Omental fat pad (tissue), 4 donors: ENCODE results near the gene TFF2. TPM values are rescaled to one million over a fixed set of nuclear protein-coding genes. Genes with fewer than 3 reads are reported as not detected.

Experiments
- ATAC-seq: fragments of 150-250 bp; one replicate; pipeline ENCODE4 v1.9.1; 2016; ENCODE audit warnings: mild to moderate bottlenecking, moderate library complexity; ENCODE audit not compliant: low FRiP score
- DNase-seq: peaks from one replicate; pipeline ENCODE4 v3.0.0-alpha.2; 2019; ENCODE audit warnings: low spot score
- CTCF ChIP-seq, 3 donors: fragments of 450-650 bp; IDR thresholded peaks; one replicate each; pipeline ENCODE4 v1.5.1; 2016 to 2017; ENCODE audit warnings: antibody characterized with exemption in 3 of 3, mild to moderate bottlenecking in 3 of 3, moderate library complexity in 2 of 3
- total RNA-seq, 4 donors: library from RNA; depleted of rRNA; stranded (reverse); fragments of >200 nt; gene quantifications; one replicate each; pipeline ENCODE4 v1.1.0, GENCODE V29; 2016

TFF2 gene
- total RNA-seq, 4 donors from 2014 or later = not detected

- no peak for TF ChIP-seq CTCF (IDR thresholded peaks at IDR 0.05)
- ATAC-seq (no peak), DNase-seq (no peak)
These were observed 9.5 kb upstream of the TFF2 start for GRCh38 chr21:42360317-42360716.

- DNase-seq = no peak
- TF ChIP-seq CTCF (IDR thresholded peaks at IDR 0.05) = no peak
- ATAC-seq = no peak
These were observed 8.1 kb upstream of the TFF2 start for GRCh38 chr21:42358937-42359336.

- no peak for ATAC-seq
- DNase-seq = no peak
These were observed 7.5 kb upstream of the TFF2 start for GRCh38 chr21:42358261-42358660.

GRCh38 chr21:42357307-42357706 is 6.5 kb upstream of the TFF2 start:
- TF ChIP-seq CTCF (IDR thresholded peaks at IDR 0.05) = no peak
- ATAC-seq (no peak), DNase-seq (no peak)

More at GRCh38 chr21:42358261-42358660, 7.5 kb upstream of the TFF2 start:
- no peak for TF ChIP-seq CTCF (IDR thresholded peaks at IDR 0.05)

- TF ChIP-seq CTCF (IDR thresholded peaks at IDR 0.05) = no peak
- DNase-seq (no peak), ATAC-seq (no peak)
These were observed 5.9 kb upstream of the TFF2 start for GRCh38 chr21:42356650-42357049.

GRCh38 chr21:42356046-42356445 is 5.3 kb upstream of the TFF2 start:
- no peak for TF ChIP-seq CTCF (IDR thresholded peaks at IDR 0.05)
- no peak for ATAC-seq
- DNase-seq = no peak

- DNase-seq = no peak
- ATAC-seq = no peak
- TF ChIP-seq CTCF (IDR thresholded peaks at IDR 0.05) = no peak
These were observed 2.8 kb upstream of the TFF2 start for GRCh38 chr21:42353623-42354022.
